Measurements from ENCODE around the gene ADAP1.

DNA sequence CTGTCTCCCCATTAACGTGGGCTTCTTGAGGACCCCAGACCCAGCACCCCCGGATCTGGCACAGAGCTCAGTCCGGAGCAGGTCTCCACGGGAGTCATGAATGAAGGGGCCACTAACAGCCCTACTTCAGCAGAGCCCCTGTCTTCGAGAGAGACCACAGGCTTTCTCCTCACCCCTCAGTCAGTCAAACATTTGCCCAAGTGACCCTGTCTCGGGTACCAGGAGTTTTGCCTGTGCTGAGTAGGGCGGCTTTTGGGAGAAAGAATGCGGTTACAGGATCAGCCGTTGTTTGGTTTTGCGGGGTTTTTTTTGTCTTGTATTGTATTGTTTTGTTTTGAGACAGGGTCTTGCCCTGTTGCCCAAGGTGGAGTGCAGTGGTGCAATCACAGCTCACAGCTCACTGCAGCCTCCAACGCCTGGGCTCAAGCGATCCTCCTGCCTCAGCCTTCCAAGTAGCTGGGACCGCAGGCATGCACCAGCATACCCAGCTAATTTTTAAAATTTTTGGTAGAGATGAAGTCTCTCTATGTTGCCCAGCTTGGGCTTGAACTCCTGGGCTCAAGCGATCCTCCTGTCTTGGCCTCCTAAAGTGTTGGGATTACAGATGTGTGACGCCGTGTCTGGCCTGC is 16.5 kb downstream of the ADAP1 start:
- TF ChIP-seq, protein P1, sequence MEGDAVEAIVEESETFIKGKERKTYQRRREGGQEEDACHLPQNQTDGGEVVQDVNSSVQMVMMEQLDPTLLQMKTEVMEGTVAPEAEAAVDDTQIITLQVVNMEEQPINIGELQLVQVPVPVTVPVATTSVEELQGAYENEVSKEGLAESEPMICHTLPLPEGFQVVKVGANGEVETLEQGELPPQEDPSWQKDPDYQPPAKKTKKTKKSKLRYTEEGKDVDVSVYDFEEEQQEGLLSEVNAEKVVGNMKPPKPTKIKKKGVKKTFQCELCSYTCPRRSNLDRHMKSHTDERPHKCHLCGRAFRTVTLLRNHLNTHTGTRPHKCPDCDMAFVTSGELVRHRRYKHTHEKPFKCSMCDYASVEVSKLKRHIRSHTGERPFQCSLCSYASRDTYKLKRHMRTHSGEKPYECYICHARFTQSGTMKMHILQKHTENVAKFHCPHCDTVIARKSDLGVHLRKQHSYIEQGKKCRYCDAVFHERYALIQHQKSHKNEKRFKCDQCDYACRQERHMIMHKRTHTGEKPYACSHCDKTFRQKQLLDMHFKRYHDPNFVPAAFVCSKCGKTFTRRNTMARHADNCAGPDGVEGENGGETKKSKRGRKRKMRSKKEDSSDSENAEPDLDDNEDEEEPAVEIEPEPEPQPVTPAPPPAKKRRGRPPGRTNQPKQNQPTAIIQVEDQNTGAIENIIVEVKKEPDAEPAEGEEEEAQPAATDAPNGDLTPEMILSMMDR (IDR thresholded peaks at IDR 0.05 in 2 of 3, conservative IDR thresholded peaks at IDR 0.05 in 1 of 3; ENCODE audit: borderline replicate concordance in 1 of 3, insufficient read depth in 1 of 3, low read depth in 2 of 3, low read length in 2 of 3), result no peak
- TF ChIP-seq, protein P2, sequence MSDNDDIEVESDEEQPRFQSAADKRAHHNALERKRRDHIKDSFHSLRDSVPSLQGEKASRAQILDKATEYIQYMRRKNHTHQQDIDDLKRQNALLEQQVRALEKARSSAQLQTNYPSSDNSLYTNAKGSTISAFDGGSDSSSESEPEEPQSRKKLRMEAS (IDR thresholded peaks at IDR 0.05), result no peak
- TF ChIP-seq EZH2 (IDR thresholded peaks at IDR 0.05), result no peak
- no peak for TF ChIP-seq POLR2A (IDR thresholded peaks at IDR 0.05; ENCODE audit: borderline replicate concordance, extremely low read depth, insufficient read depth, insufficient read length)
- no peak for TF ChIP-seq YY1 (IDR thresholded peaks at IDR 0.05; ENCODE audit: extremely low read depth, insufficient replicate concordance, low read depth, low read length)
- no peak for TF ChIP-seq RAD21 (IDR thresholded peaks at IDR 0.05; ENCODE audit: low read depth)
- no peak for TF ChIP-seq EZH2phosphoT487 (IDR thresholded peaks at IDR 0.05; ENCODE audit: borderline replicate concordance)
